ENCODE data around the gene FOXK2. TPM values are rescaled to one million over a fixed set of nuclear protein-coding genes. Genes with fewer than 3 reads are reported as not detected.
"Not testable (repeated sequence)": the region's sequence is repeated elsewhere in the genome, so short reads cannot be mapped to it uniquely, and the experiment has no call there.

FOXK2 gene
- total and polyA plus RNA-seq, 7 experiments from 2014 or later, result 4.2 to 67.1 (median 42.3) TPM

DNA sequence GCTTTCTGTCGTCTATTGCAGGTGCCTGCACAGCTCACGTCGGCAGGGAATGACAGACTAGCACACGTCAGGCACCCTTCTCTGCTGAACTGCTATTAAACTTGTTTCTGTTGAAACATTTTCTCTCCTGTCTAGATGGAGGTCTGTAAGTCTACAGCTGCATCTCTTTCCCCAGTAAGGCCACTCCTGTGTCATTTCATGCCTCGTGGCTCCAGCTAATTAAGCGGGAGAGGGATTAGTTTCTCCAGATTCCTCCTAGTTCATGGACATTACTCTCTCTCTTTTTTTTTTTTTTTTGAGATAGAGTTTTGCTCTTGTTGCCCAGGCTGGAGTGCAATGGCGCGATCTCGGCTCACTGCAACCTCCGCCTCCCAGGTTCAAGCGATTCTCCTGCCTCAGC, 54.5 kb downstream of the FOXK2 start:
- Histone ChIP-seq H3K9me3 (ENCODE audit: control insufficient read depth in 2 of 3, low read length in 3 of 3) (no peaks in the 10 kb centered on the region), H3K27ac (ENCODE audit: low read depth, low read length) (no peak overlapping the region), H3K27me3 (ENCODE audit: control insufficient read depth in 2 of 2, insufficient read depth in 2 of 2, low read length in 2 of 2) (no peaks in the 10 kb centered on the region), H3K4me1 (ENCODE audit: control insufficient read depth in 2 of 2, insufficient read depth in 2 of 2, low read length in 2 of 2) (no peaks in the 10 kb centered on the region), H3K36me3 (ENCODE audit: control insufficient read depth in 2 of 3, insufficient read depth in 3 of 3, low read length in 3 of 3) (peaks cover 0 to 83% (median 6%) of the 10 kb centered on the region in 3 experiments), H3K4me3 (ENCODE audit: low read length) (no peak overlapping the region)
- ChIA-PET CTCF (no interaction called here), POLR2A (no interaction called here)
- intact Hi-C loops (cut with micrococcal nuclease), result no loop called here
- H3K4me3 Mint-ChIP-seq, result no peak overlapping the region
- peaks cover 0 to 4% (median 0%) of the 10 kb centered on the region in 7 donors for H3K4me1 Mint-ChIP-seq
- no peaks in the 10 kb centered on the region for H3K27me3 Mint-ChIP-seq
- ATAC-seq (no peak), DNase-seq (no peak)
- H3K27ac Mint-ChIP-seq, result no peak overlapping the region
- H3K36me3 Mint-ChIP-seq, result peaks cover 0 to 37% (median 16%) of the 10 kb centered on the region in 5 donors
- H3K9me3 Mint-ChIP-seq, result no peaks in the 10 kb centered on the region

DNA sequence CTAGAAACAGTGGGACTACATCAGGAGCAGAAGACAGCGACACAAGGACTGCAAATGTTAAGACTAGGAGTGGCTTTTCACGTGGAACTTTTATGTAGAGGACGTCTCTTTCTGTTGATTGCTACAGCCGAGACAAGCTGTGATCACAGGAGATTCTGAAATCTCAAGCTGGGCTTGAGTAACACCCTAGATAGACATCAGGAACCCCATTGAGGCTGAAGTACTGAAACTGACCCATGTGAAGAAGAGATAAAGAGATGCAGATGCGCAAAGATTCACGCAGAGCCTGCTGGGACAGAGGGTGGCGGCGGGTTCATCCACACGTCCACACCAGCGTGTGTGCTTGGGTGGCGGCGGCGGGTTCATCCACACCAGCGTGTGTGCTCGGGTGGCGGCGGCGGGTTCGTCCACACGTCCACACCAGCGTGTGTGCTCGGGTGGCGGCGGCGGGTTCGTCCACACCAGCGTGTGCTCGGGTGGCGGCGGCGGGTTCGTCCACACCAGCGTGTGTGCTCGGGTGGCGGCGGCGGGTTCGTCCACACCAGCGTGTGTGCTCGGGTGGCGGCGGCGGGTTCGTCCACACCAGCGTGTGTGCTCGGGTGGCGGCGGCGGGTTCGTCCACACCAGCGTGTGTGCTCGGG, 56.2 kb downstream of the FOXK2 start:
- CTCF ChIA-PET; H3K4me3 Mint-ChIP-seq; ATAC-seq; H3K27ac ChIP-seq (ENCODE audit: low read depth, low read length); H3K27ac Mint-ChIP-seq; H3K9me3 Mint-ChIP-seq; H3K4me3 ChIP-seq (ENCODE audit: low read length); H3K9me3 ChIP-seq (ENCODE audit: control insufficient read depth in 2 of 3, low read length in 3 of 3); H3K4me1 Mint-ChIP-seq; POLR2A ChIA-PET; DNase-seq; H3K4me1 ChIP-seq (ENCODE audit: control insufficient read depth in 2 of 2, insufficient read depth in 2 of 2, low read length in 2 of 2); H3K27me3 ChIP-seq (ENCODE audit: control insufficient read depth in 2 of 2, insufficient read depth in 2 of 2, low read length in 2 of 2); intact Hi-C loops (cut with micrococcal nuclease); H3K27me3 Mint-ChIP-seq: not testable (repeated sequence)
- peaks cover 0 to 73% (median 6%) of the 10 kb centered on the region in 3 experiments for H3K36me3 ChIP-seq (ENCODE audit: control insufficient read depth in 2 of 3, insufficient read depth in 3 of 3, low read length in 3 of 3)
- peaks cover 0 to 35% (median 16%) of the 10 kb centered on the region in 5 donors for H3K36me3 Mint-ChIP-seq

DNA sequence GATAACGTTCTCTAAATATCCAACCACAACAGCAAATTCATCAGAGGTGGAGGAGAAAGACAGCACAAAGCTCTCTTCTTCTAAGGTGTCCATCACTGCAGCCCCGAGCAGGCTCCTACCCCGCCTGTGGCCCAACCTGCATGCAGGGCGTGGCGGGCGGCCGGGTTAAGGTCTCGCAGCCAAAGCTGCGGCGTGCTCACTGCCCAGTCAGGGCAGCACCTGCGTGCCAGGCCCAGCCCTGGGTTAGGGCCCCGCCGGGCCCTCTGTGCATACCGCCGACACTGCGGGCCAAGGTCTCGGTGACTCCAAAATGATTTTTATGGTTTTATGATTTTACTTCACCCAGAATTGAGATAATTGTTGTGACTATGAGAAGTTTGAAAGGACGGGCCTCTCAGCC, 57.8 kb downstream of the FOXK2 start:
- no peak overlapping the region for H3K27ac ChIP-seq (ENCODE audit: low read depth, low read length)
- H3K36me3 ChIP-seq (ENCODE audit: control insufficient read depth in 2 of 3, insufficient read depth in 3 of 3, low read length in 3 of 3), result peaks cover 0 to 66% (median 6%) of the 10 kb centered on the region in 3 experiments
- no peak for ATAC-seq
- Mint-ChIP-seq H3K4me1 (peaks cover 0 to 3% (median 0%) of the 10 kb centered on the region in 7 donors), H3K4me3 (no peak overlapping the region), H3K36me3 (peaks cover 0 to 29% (median 10%) of the 10 kb centered on the region in 5 donors), H3K9me3 (no peaks in the 10 kb centered on the region), H3K27me3 (no peaks in the 10 kb centered on the region), H3K27ac (no peak overlapping the region)
- CTCF ChIA-PET, result no interaction called here
- H3K4me1 ChIP-seq (ENCODE audit: control insufficient read depth in 2 of 2, insufficient read depth in 2 of 2, low read length in 2 of 2), result no peaks in the 10 kb centered on the region
- DNase-seq, result no peak
- POLR2A ChIA-PET, result no interaction called here
- intact Hi-C loops (cut with micrococcal nuclease), result no loop called here
- no peaks in the 10 kb centered on the region for H3K27me3 ChIP-seq (ENCODE audit: control insufficient read depth in 2 of 2, insufficient read depth in 2 of 2, low read length in 2 of 2)
- H3K4me3 ChIP-seq (ENCODE audit: low read length), result no peak overlapping the region
- H3K9me3 ChIP-seq (ENCODE audit: control insufficient read depth in 2 of 3, low read length in 3 of 3), result no peaks in the 10 kb centered on the region

DNA sequence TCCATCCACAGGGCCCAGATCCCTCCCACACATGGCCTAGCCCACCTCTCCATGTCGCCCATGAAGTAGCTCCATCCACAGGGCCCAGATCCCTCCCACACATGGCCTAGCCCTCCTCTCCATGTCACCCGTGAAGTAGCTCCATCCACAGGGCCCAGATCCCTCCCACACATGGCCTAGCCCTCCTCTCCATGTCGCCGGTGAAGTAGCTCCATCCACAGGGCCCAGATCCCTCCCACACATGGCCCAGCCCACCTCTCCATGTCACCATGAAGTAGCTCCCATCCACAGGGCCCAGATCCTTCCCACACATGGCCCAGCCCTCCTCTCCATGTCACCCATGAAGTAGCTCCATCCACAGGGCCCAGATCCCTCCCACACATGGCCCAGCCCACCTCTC, 60.4 kb downstream of the FOXK2 start:
- H3K4me3 ChIP-seq (ENCODE audit: low read length); POLR2A ChIA-PET; H3K27me3 ChIP-seq (ENCODE audit: control insufficient read depth in 2 of 2, insufficient read depth in 2 of 2, low read length in 2 of 2); DNase-seq; H3K4me1 ChIP-seq (ENCODE audit: control insufficient read depth in 2 of 2, insufficient read depth in 2 of 2, low read length in 2 of 2); H3K4me1 Mint-ChIP-seq; ATAC-seq; H3K9me3 ChIP-seq (ENCODE audit: control insufficient read depth in 2 of 3, low read length in 3 of 3); H3K27me3 Mint-ChIP-seq; H3K4me3 Mint-ChIP-seq; intact Hi-C loops (cut with micrococcal nuclease); H3K27ac Mint-ChIP-seq; H3K9me3 Mint-ChIP-seq; H3K27ac ChIP-seq (ENCODE audit: low read depth, low read length): not testable (repeated sequence)
- peaks cover 0 to 19% (median 7%) of the 10 kb centered on the region in 5 donors for H3K36me3 Mint-ChIP-seq
- CTCF ChIA-PET, result interaction anchor here (0.7 kb wide), 1 partner anchor 12 kb away, joined by 4 read pairs; no protein-coding TSS in a partner anchor
- H3K36me3 ChIP-seq (ENCODE audit: control insufficient read depth in 2 of 3, insufficient read depth in 3 of 3, low read length in 3 of 3), result peaks cover 0 to 63% (median 13%) of the 10 kb centered on the region in 3 experiments

DNA sequence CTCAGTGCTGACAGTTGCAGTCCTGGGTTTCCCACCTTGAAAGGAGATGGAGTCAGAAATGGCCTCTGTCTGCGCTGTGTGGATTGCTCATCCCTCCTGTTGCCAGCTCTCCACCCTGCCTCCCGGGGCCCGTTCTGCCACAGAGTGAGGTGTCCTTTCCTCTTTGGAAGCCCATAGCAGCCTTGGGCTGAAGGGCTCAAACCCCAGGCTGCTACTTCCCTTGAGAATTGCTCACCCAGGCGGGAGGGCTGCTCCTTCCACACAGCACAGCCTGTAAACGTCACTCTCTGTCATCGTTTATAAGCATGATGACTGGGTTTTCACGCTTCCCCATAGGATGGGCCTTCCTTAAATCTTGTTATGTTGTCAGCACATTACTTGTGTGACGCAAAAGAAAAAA, 62.7 kb downstream of the FOXK2 start:
- Histone ChIP-seq H3K4me1 (ENCODE audit: control insufficient read depth in 2 of 2, insufficient read depth in 2 of 2, low read length in 2 of 2) (no peaks in the 10 kb centered on the region), H3K4me3 (ENCODE audit: low read length) (no peak overlapping the region), H3K27ac (ENCODE audit: low read depth, low read length) (no peak overlapping the region), H3K36me3 (ENCODE audit: control insufficient read depth in 2 of 3, insufficient read depth in 3 of 3, low read length in 3 of 3) (peaks cover 3 to 66% (median 20%) of the 10 kb centered on the region in 3 experiments), H3K9me3 (ENCODE audit: control insufficient read depth in 2 of 3, low read length in 3 of 3) (no peaks in the 10 kb centered on the region), H3K27me3 (ENCODE audit: control insufficient read depth in 2 of 2, insufficient read depth in 2 of 2, low read length in 2 of 2) (no peaks in the 10 kb centered on the region)
- H3K9me3 Mint-ChIP-seq, result no peaks in the 10 kb centered on the region
- peaks cover 4 to 15% (median 5%) of the 10 kb centered on the region in 5 donors for H3K36me3 Mint-ChIP-seq
- H3K27me3 Mint-ChIP-seq, result no peaks in the 10 kb centered on the region
- DNase-seq (no peak), ATAC-seq (no peak)
- intact Hi-C loops (cut with micrococcal nuclease), result no loop called here
- POLR2A ChIA-PET, result no interaction called here
- H3K27ac Mint-ChIP-seq, result peak overlapping the region in 4 of 9 donors; percentile 43 to 66 (median 52)
- H3K4me1 Mint-ChIP-seq, result peaks cover 0 to 7% (median 0%) of the 10 kb centered on the region in 7 donors
- CTCF ChIA-PET, result no interaction called here
- no peak overlapping the region for H3K4me3 Mint-ChIP-seq

DNA sequence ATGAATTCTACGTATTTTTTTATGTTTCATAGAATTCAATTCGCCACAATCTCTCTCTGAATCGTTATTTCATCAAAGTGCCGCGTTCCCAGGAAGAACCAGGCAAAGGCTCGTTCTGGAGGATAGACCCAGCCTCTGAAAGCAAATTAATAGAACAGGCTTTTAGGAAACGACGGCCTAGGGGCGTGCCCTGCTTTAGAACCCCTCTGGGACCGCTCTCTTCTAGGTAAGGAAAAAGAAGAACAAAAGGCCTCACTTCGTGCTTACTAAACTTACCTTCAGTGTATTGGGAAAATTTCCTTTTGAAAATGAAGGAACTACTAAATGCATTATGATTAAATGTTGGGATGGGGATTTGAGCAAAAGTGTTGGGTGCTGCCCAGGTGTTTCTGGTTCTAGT, 63.2 kb downstream of the FOXK2 start:
- intact Hi-C loops (cut with micrococcal nuclease), result no loop called here
- H3K27ac ChIP-seq (ENCODE audit: low read depth, low read length), result no peak overlapping the region
- H3K36me3 Mint-ChIP-seq, result peaks cover 5 to 16% (median 6%) of the 10 kb centered on the region in 5 donors
- no peaks in the 10 kb centered on the region for H3K27me3 Mint-ChIP-seq
- no peaks in the 10 kb centered on the region for H3K27me3 ChIP-seq (ENCODE audit: control insufficient read depth in 2 of 2, insufficient read depth in 2 of 2, low read length in 2 of 2)
- ChIA-PET POLR2A (no interaction called here), CTCF (no interaction called here)
- H3K9me3 Mint-ChIP-seq, result no peaks in the 10 kb centered on the region
- no peak overlapping the region for H3K27ac Mint-ChIP-seq
- H3K4me3 ChIP-seq (ENCODE audit: low read length), result no peak overlapping the region
- no peak overlapping the region for H3K4me3 Mint-ChIP-seq
- DNase-seq (no peak), ATAC-seq (no peak)
- H3K36me3 ChIP-seq (ENCODE audit: control insufficient read depth in 2 of 3, insufficient read depth in 3 of 3, low read length in 3 of 3), result peaks cover 4 to 66% (median 20%) of the 10 kb centered on the region in 3 experiments
- peaks cover 0 to 8% (median 0%) of the 10 kb centered on the region in 7 donors for H3K4me1 Mint-ChIP-seq
- H3K4me1 ChIP-seq (ENCODE audit: control insufficient read depth in 2 of 2, insufficient read depth in 2 of 2, low read length in 2 of 2), result no peaks in the 10 kb centered on the region
- H3K9me3 ChIP-seq (ENCODE audit: control insufficient read depth in 2 of 3, low read length in 3 of 3), result no peaks in the 10 kb centered on the region

DNA sequence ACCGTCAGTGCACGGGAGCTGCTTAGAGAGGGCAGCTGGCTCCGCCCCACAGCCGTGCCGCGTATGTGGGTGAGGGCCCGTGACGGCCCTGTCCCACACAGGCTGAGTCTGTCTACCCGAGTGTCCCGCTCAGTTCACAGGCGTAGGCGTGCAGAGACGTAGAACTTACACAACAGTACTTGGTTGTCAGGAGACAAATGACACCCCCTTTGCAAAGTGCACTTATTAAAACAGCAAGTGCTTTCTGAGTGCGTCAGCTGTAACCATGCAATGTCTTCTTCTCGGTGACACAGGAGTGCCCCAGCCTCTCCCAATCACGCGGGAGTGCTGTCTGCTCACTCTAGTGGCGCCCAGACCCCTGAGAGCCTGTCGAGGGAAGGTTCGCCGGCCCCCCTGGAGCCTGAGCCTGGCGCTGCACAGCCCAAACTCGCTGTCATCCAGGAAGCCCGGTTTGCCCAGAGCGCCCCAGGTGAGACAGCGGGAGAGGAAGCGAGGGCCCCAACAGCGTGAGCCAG, 64.2 kb downstream of the FOXK2 start:
- Histone ChIP-seq H3K4me1 (ENCODE audit: control insufficient read depth in 2 of 2, insufficient read depth in 2 of 2, low read length in 2 of 2) (no peaks in the 10 kb centered on the region), H3K27ac (ENCODE audit: low read depth, low read length) (peak overlapping the region; percentile 39), H3K36me3 (ENCODE audit: control insufficient read depth in 2 of 3, insufficient read depth in 3 of 3, low read length in 3 of 3) (peaks cover 4 to 61% (median 19%) of the 10 kb centered on the region in 3 experiments), H3K9me3 (ENCODE audit: control insufficient read depth in 2 of 3, low read length in 3 of 3) (no peaks in the 10 kb centered on the region), H3K27me3 (ENCODE audit: control insufficient read depth in 2 of 2, insufficient read depth in 2 of 2, low read length in 2 of 2) (no peaks in the 10 kb centered on the region), H3K4me3 (ENCODE audit: low read length) (no peak overlapping the region)
- Mint-ChIP-seq H3K27me3 (no peaks in the 10 kb centered on the region), H3K9me3 (no peaks in the 10 kb centered on the region), H3K27ac (peak overlapping the region in 5 of 9 donors; percentile 45 to 80 (median 71)), H3K4me1 (peaks cover 0 to 8% (median 0%) of the 10 kb centered on the region in 7 donors), H3K36me3 (peaks cover 5 to 18% (median 10%) of the 10 kb centered on the region in 5 donors), H3K4me3 (peak overlapping the region in 4 of 10 donors; percentile 35 to 61 (median 43))
- ATAC-seq (peak; percentile 83), DNase-seq (peak in 1 of 9 donors; percentile 46)
- ChIA-PET POLR2A (no interaction called here), CTCF (no interaction called here)
- intact Hi-C loops (cut with micrococcal nuclease), result no loop called here
